Sigmoid colon (tissue), 7 donors: ENCODE measurements around the gene ABCC6. TPM values are rescaled to one million over a fixed set of nuclear protein-coding genes. Genes with fewer than 3 reads are reported as not detected.
"Not testable (repeated sequence)": the region's sequence is repeated elsewhere in the genome, so short reads cannot be mapped to it uniquely, and the experiment has no call there.

ENCODE experiments used
- DNase-seq: peaks from one replicate; pipeline ENCODE4 v3.0.0-alpha.2; 2019
- H3K27ac ChIP-seq, 4 donors: fragments of 200-600 bp; sonication (generic); one replicate each; pipeline ENCODE4 v1.5.1; 2016 to 2019; ENCODE audit warnings: mild to moderate bottlenecking in 1 of 4
- H3K27me3 ChIP-seq, 3 donors: fragments of 200-600 bp; sonication (generic); one replicate each; pipeline ENCODE4 v1.5.1; 2019; ENCODE audit warnings: mild to moderate bottlenecking in 1 of 3
- H3K36me3 ChIP-seq, 4 donors: fragments of 200-600 bp; sonication (generic); one replicate each; pipeline ENCODE4 v1.5.1; 2016 to 2019
- H3K4me1 ChIP-seq, 4 donors: fragments of 200-600 bp; sonication (generic); one replicate each; pipeline ENCODE4 v1.5.1; 2017 to 2019
- H3K4me3 ChIP-seq, 4 donors: fragments of 200-600 bp; sonication (generic); one replicate each; pipeline ENCODE4 v1.5.1; 2017 to 2019; ENCODE audit warnings: mild to moderate bottlenecking in 2 of 4, moderate library complexity in 1 of 4
- H3K9me3 ChIP-seq, 4 donors: fragments of 200-600 bp in 3 of 4; sonication (generic) in 3 of 4; one replicate each; pipeline versions ENCODE4 v1.5.1 to v1.6.1; 2013 to 2019
- CTCF ChIP-seq, 4 experiments: fragments of 450-650 bp in 3 of 4; fragments of 200-600 bp in 1 of 4; IDR thresholded peaks; one replicate each; pipeline ENCODE4 v1.5.1; 2016 to 2019; ENCODE audit warnings: antibody characterized with exemption in 4 of 4, mild to moderate bottlenecking in 3 of 4, moderate library complexity in 2 of 4
- EP300 ChIP-seq, 4 donors: sonication (generic); formaldehyde crosslinking; IDR thresholded peaks; one replicate each; pipeline ENCODE4 v1.6.1; 2017; ENCODE audit warnings: antibody characterized with exemption in 4 of 4
- POLR2A ChIP-seq, 2 donors: fragments of 450-650 bp; IDR thresholded peaks; one replicate each; pipeline ENCODE4 v1.6.1; 2016; ENCODE audit warnings: antibody characterized with exemption in 2 of 2, mild to moderate bottlenecking in 2 of 2, moderate library complexity in 2 of 2
- POLR2AphosphoS5 ChIP-seq, 4 donors: sonication (generic); formaldehyde crosslinking; IDR thresholded peaks; one replicate each; pipeline ENCODE4 v1.6.1; 2017; ENCODE audit warnings: antibody characterized with exemption in 4 of 4
- WGBS, 2 donors: extraction: QIAGEN DNeasy Blood & Tissue Kit; methylation state at CpG; one replicate each; pipeline ENCODE4 v1.1.7; 2013; 5-methylcytosine and 5-hydroxymethylcytosine counted together
- intact Hi-C: fragments of 100-400 bp; cut with DNase I; formaldehyde crosslinking; loops from one replicate; pipeline ENCODE4 v1.15.1; 2023
- polyA plus RNA-seq, 3 donors: library from polyadenylated mRNA; stranded (reverse); fragments of 200-250 nt; gene quantifications; one replicate each; pipeline ENCODE4 v1.2.3, GENCODE V29; 2013
- total RNA-seq, 4 donors: library from RNA; depleted of rRNA; stranded (reverse); fragments of >200 nt; gene quantifications; one replicate each; pipeline ENCODE4 v1.1.0, GENCODE V29; 2016
- donor health status: healthy with polysubstance abuse.
- donor health status: Bipolar disorder and iron deficiency.
- donor health status: healthy.

The ABCC6 gene
- total and polyA plus RNA-seq, 7 donors: 0.66 to 22.2 (median 4.6) TPM; not detected in 1

GRCh38 chr16:16150878-16151152 is 72.5 kb downstream of the ABCC6 start:
- 90 to 93% methylated on average over 4 of the region's 4 CpGs for WGBS, 2 donors
- TF ChIP-seq POLR2AphosphoS5 (IDR thresholded peaks at IDR 0.05): no peak
- no peak for TF ChIP-seq EP300 (IDR thresholded peaks at IDR 0.05)
- no peak for TF ChIP-seq CTCF (IDR thresholded peaks at IDR 0.05)
- TF ChIP-seq POLR2A (IDR thresholded peaks at IDR 0.05): no peak
- H3K4me1 ChIP-seq: peaks cover 0 to 53% (median 35%) of the 10 kb centered on the region in 4 donors
- no peak overlapping the region for H3K4me3 ChIP-seq
- no peak for DNase-seq
- H3K36me3 ChIP-seq: no peaks in the 10 kb centered on the region
- no peaks in the 10 kb centered on the region for H3K9me3 ChIP-seq
- H3K27ac ChIP-seq: peak overlapping the region; percentile 73 to 93 (median 86)
- intact Hi-C loops: loop anchor here (2.0 to 5.0 kb wide), 2 partner anchors 24 to 41 kb away; no protein-coding TSS in a partner anchor
- no peaks in the 10 kb centered on the region for H3K27me3 ChIP-seq

- TF ChIP-seq POLR2AphosphoS5 (IDR thresholded peaks at IDR 0.05) (peak; percentile 28 to 74 (median 72)), EP300 (IDR thresholded peaks at IDR 0.05) (peak in 2 of 4 donors; percentile 13 to 68), POLR2A (IDR thresholded peaks at IDR 0.05) (no peak)
- 76 to 82% methylated on average over 28 of the region's 28 CpGs for WGBS, 2 donors
- intact Hi-C loops: loop anchor here (2.0 to 5.0 kb wide), 2 partner anchors 25 to 42 kb away; no protein-coding TSS in a partner anchor
- Histone ChIP-seq H3K27ac (peak overlapping the region; percentile 73 to 93 (median 86)), H3K4me1 (peaks cover 0 to 53% (median 35%) of the 10 kb centered on the region in 4 donors), H3K4me3 (no peak overlapping the region), H3K27me3 (no peaks in the 10 kb centered on the region), H3K36me3 (no peaks in the 10 kb centered on the region), H3K9me3 (no peaks in the 10 kb centered on the region)
- peak; percentile 96 for DNase-seq
Measured at GRCh38 chr16:16150117-16150877, 73.0 kb downstream of the ABCC6 start.

GRCh38 chr16:16149710-16150116 is 73.6 kb downstream of the ABCC6 start:
- peaks cover 0 to 53% (median 35%) of the 10 kb centered on the region in 4 donors for H3K4me1 ChIP-seq
- no peak for TF ChIP-seq POLR2AphosphoS5 (IDR thresholded peaks at IDR 0.05)
- no peak for TF ChIP-seq CTCF (IDR thresholded peaks at IDR 0.05)
- no peak for TF ChIP-seq EP300 (IDR thresholded peaks at IDR 0.05)
- no peak for TF ChIP-seq POLR2A (IDR thresholded peaks at IDR 0.05)
- peak overlapping the region; percentile 73 to 93 (median 86) for H3K27ac ChIP-seq
- no peak for DNase-seq
- H3K27me3 ChIP-seq: no peaks in the 10 kb centered on the region
- H3K9me3 ChIP-seq: no peaks in the 10 kb centered on the region
- H3K36me3 ChIP-seq: peaks cover 0 to under 1% (median 0%) of the 10 kb centered on the region in 4 donors
- H3K4me3 ChIP-seq: no peak overlapping the region
- WGBS, 2 donors: 88% methylated on average over 10 of the region's 10 CpGs
- intact Hi-C loops: loop anchor here (2.0 to 5.0 kb wide), 2 partner anchors 25 to 43 kb away; no protein-coding TSS in a partner anchor

- Histone ChIP-seq H3K9me3 (no peaks in the 10 kb centered on the region), H3K36me3 (peaks cover 0 to 6% (median 0%) of the 10 kb centered on the region in 4 donors), H3K27ac (peak overlapping the region; percentile 73 to 93 (median 86)), H3K4me3 (no peak overlapping the region), H3K4me1 (peaks cover 0 to 53% (median 35%) of the 10 kb centered on the region in 4 donors), H3K27me3 (no peaks in the 10 kb centered on the region)
- 83 to 90% methylated on average over 9 of the region's 9 CpGs for WGBS, 2 donors
- TF ChIP-seq POLR2A (IDR thresholded peaks at IDR 0.05) (no peak), POLR2AphosphoS5 (IDR thresholded peaks at IDR 0.05) (no peak), CTCF (IDR thresholded peaks at IDR 0.05) (no peak), EP300 (IDR thresholded peaks at IDR 0.05) (no peak)
- intact Hi-C loops: no loop called here
- no peak for DNase-seq
Measured at GRCh38 chr16:16148755-16149154, 74.5 kb downstream of the ABCC6 start.

- H3K4me1 ChIP-seq: peaks cover 0 to 53% (median 35%) of the 10 kb centered on the region in 4 donors
- intact Hi-C loops, H3K36me3 ChIP-seq, H3K27me3 ChIP-seq, DNase-seq, H3K9me3 ChIP-seq, H3K4me3 ChIP-seq: not testable (repeated sequence)
- H3K27ac ChIP-seq: peak overlapping the region; percentile 73 to 93 (median 86)
- 87 to 88% methylated on average over 15 of the region's 15 CpGs for WGBS, 2 donors
Measured at GRCh38 chr16:16148000-16148599, 75.2 kb downstream of the ABCC6 start.
